Lung (tissue), 12 donors: ENCODE data around the gene EVI2A. TPM values are rescaled to one million over a fixed set of nuclear protein-coding genes. Genes with fewer than 3 reads are reported as not detected.
"Not testable (repeated sequence)": the region's sequence is repeated elsewhere in the genome, so short reads cannot be mapped to it uniquely, and the experiment has no call there.

Experiments used
- ATAC-seq: fragments of 200-7000 bp; cut with Tn5 transposase; one replicate; pipeline ENCODE4 v1.9.1; 2020; ENCODE audit warnings: moderate number of reproducible peaks; ENCODE audit not compliant: insufficient read depth, low FRiP score
- DNase-seq, 3 donors: peaks; one replicate each; pipeline ENCODE4 v3.0.0-alpha.2; 2013 to 2017
- H3K27ac ChIP-seq, 2 donors: one replicate each; pipeline ENCODE4 v1.5.1; 2013; ENCODE audit warnings: mild to moderate bottlenecking in 2 of 2, moderate library complexity in 2 of 2, control low read depth in 1 of 2, inconsistent platforms in 1 of 2, low read depth in 1 of 2, low read length in 1 of 2
- H3K27me3 ChIP-seq, 3 donors: one replicate each; pipeline ENCODE4 v1.5.1; 2013; ENCODE audit warnings: low read length in 2 of 3; ENCODE audit not compliant: control insufficient read depth in 3 of 3, insufficient read depth in 3 of 3
- H3K36me3 ChIP-seq, 4 donors: one replicate each; pipeline ENCODE4 v1.5.1; 2013; ENCODE audit warnings: low read length in 4 of 4, mild to moderate bottlenecking in 1 of 4, moderate library complexity in 1 of 4; ENCODE audit not compliant: control insufficient read depth in 4 of 4, insufficient read depth in 4 of 4
- H3K4me1 ChIP-seq, 5 donors: one replicate each; pipeline ENCODE4 v1.5.1; 2013; ENCODE audit warnings: low read length in 5 of 5, mild to moderate bottlenecking in 2 of 5, moderate library complexity in 1 of 5; ENCODE audit not compliant: control insufficient read depth in 5 of 5, insufficient read depth in 5 of 5
- H3K4me3 ChIP-seq: one replicate; pipeline ENCODE4 v1.5.1; 2013; ENCODE audit warnings: mild to moderate bottlenecking, control low read depth, moderate library complexity
- H3K9ac ChIP-seq, 2 donors: one replicate each; pipeline ENCODE4 v1.5.1; 2013; ENCODE audit warnings: low read length in 2 of 2, control low read depth in 1 of 2; ENCODE audit not compliant: insufficient read depth in 1 of 2
- H3K9me3 ChIP-seq, 4 donors: one replicate each; pipeline ENCODE4 v1.5.1; 2013; ENCODE audit warnings: low read length in 3 of 4, mild to moderate bottlenecking in 1 of 4, moderate library complexity in 1 of 4; ENCODE audit not compliant: control insufficient read depth in 4 of 4, insufficient read depth in 3 of 4
- WGBS, 2 donors: extraction: QIAGEN DNeasy Blood & Tissue Kit; methylation state at CpG; one replicate each; pipeline ENCODE4 v1.1.7; 2013; 5-methylcytosine and 5-hydroxymethylcytosine counted together
- polyA plus RNA-seq, 2 donors: library from polyadenylated mRNA; stranded (reverse); fragments of 200-250 nt; gene quantifications; one replicate each; pipeline ENCODE4 v1.2.1, GENCODE V29; 2013
- total RNA-seq, 2 donors: library from RNA; depleted of rRNA in 1 of 2; stranded (reverse); fragments of >200 nt in 1 of 2; gene quantifications; one replicate each; pipeline ENCODE4 v1.2.1, GENCODE V29; 2014 to 2021
- TF ChIP-seq, protein P1 (sequence below): IDR thresholded peaks from 2 replicates; pipeline ENCODE4 v1.5.1; 2012; ENCODE audit warnings: mild to moderate bottlenecking; ENCODE audit errors: control extremely low read depth, extremely low read depth
- donor health status: control.
- donor health status: control.
- donor health status: Bipolar disorder and iron deficiency.
- donor health status: healthy.
- donor health status: DM: yes; HTN: yes; CAD: no.

The EVI2A gene
- total and polyA plus RNA-seq, 4 donors = 8.9 to 44.9 (median 16.3) TPM

DNA sequence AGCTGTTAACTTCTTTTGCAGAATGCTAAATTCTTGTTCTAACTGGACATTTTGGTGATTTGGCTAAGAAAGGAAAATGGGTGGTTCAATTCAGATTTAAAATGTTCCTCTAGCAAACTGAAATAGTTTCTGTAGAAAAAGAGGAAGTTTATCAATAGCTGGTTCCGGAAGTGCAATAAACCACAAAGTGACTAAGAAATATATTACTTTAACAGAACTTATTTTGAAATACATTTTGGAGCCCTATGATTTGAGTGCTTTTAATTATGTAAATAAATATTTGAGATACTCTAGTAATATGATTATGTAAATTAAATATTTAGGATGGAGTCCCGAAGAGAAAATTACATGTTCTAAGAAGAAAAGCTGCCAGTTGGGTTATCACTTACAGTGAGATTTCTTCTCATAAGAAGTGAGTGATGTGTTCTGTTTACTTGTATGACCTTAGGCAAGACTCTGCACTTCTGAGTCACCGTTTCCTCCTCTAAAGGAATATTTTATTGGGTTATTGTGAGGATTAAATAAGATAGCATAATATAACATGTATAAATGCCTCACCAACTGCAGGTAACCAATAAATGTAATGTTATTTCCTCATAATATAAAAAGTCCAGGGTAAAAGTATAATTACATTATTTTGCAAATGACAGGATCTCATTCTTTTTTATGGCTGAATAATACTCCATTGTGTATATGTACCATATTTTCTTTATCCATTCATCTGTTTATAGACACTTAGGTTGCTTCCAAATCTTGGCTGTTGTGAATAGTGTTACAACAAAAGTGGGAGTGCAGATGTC, 7.2 kb downstream of the EVI2A start, which contains the start of gene EVI2B:
Gene EVI2B, minus strand, starts transcription at position 73 of the 800 bp plus-strand sequence. CDS start 8,445 bp downstream, outside the sequence.
- H3K4me1 ChIP-seq = peaks cover 0 to 4% (median 0%) of the 10 kb centered on the region in 5 donors
- no peak within 1 kb of the TSS for H3K9ac ChIP-seq
- 27 to 56% methylated on average over 3 of the region's 3 CpGs for WGBS, 2 donors
- no peaks in the 10 kb centered on the region for H3K36me3 ChIP-seq
- no peak within 1 kb of the TSS for H3K4me3 ChIP-seq
- TF ChIP-seq, protein P1, sequence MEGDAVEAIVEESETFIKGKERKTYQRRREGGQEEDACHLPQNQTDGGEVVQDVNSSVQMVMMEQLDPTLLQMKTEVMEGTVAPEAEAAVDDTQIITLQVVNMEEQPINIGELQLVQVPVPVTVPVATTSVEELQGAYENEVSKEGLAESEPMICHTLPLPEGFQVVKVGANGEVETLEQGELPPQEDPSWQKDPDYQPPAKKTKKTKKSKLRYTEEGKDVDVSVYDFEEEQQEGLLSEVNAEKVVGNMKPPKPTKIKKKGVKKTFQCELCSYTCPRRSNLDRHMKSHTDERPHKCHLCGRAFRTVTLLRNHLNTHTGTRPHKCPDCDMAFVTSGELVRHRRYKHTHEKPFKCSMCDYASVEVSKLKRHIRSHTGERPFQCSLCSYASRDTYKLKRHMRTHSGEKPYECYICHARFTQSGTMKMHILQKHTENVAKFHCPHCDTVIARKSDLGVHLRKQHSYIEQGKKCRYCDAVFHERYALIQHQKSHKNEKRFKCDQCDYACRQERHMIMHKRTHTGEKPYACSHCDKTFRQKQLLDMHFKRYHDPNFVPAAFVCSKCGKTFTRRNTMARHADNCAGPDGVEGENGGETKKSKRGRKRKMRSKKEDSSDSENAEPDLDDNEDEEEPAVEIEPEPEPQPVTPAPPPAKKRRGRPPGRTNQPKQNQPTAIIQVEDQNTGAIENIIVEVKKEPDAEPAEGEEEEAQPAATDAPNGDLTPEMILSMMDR = no peak
- H3K9me3 ChIP-seq = no peaks in the 10 kb centered on the region
- ATAC-seq (no peak), DNase-seq (peak in 1 of 3 donors; percentile 12)
- peak within 1 kb of the TSS in 1 of 2 donors; percentile 79 for H3K27ac ChIP-seq
- no peaks in the 10 kb centered on the region for H3K27me3 ChIP-seq

DNA sequence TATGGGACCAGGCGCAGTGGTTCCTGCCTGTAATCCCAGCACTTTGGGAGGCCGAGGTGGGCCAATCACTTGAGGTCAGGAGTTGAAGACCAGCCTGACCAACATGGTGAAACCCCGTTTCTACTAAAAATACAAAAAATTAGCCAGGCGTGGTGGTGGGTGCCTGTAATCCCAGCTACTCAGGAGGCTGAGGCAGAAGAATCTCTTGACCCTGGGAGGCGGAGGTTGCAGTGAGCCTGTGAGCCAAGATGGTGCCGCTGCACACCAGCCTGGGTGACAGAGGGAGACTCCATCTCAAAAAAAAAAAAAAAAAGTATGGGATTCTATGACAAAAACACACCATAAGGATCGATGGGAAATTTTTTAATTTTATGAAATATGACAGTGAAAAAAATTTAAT, 9.2 kb downstream of the EVI2A start:
- DNase-seq, ATAC-seq, H3K4me1 ChIP-seq, H3K36me3 ChIP-seq, H3K9me3 ChIP-seq, H3K27ac ChIP-seq, H3K27me3 ChIP-seq, H3K9ac ChIP-seq, H3K4me3 ChIP-seq: not testable (repeated sequence)
- WGBS, 2 donors = 46 to 57% methylated on average over 6 of the region's 7 CpGs

- Histone ChIP-seq H3K27ac (no peak overlapping the region), H3K4me3 (no peak overlapping the region)
Observed at GRCh38 chr17:31311526-31311925, 9.9 kb downstream of the EVI2A start.

DNA sequence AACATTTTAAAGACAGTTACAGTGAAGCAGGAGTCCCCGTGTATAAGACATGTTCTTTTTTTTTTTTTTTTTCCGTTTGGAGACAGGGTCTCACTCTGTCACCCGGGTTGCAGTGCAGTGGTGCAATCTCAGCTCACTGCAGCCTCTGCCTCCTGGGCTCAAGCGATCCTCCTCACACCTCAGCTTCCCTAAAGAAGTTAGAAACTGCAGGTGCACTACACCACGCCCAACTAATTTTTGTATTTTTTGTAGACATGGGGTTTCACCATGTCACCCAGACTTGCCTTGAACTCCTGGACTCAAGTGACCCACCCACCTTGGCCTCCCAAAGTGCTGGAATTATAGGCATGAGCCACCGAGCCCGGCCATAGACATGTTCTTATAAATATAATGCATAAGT, 10.5 kb downstream of the EVI2A start:
- Histone ChIP-seq H3K4me1 (no peaks in the 10 kb centered on the region), H3K4me3 (no peak overlapping the region), H3K9me3 (no peaks in the 10 kb centered on the region), H3K27me3 (no peaks in the 10 kb centered on the region), H3K36me3 (peaks cover 0 to 3% (median 0%) of the 10 kb centered on the region in 4 donors), H3K27ac (peak overlapping the region in 1 of 2 donors; percentile 47), H3K9ac (no peak overlapping the region)
- WGBS, 2 donors = 30 to 71% methylated on average over 7 of the region's 7 CpGs
- no peak for DNase-seq
- no peak for ATAC-seq
- TF ChIP-seq, protein P1 = no peak

More at GRCh38 chr17:31311526-31311925, 9.9 kb downstream of the EVI2A start:
- H3K9ac ChIP-seq = peak overlapping the region in 1 of 2 donors; percentile 11
- TF ChIP-seq, protein P1 = no peak
- no peaks in the 10 kb centered on the region for H3K27me3 ChIP-seq
- no peaks in the 10 kb centered on the region for H3K9me3 ChIP-seq
- H3K36me3 ChIP-seq = peaks cover 0 to 3% (median 0%) of the 10 kb centered on the region in 4 donors
- ATAC-seq (no peak), DNase-seq (no peak)
- H3K4me1 ChIP-seq = no peaks in the 10 kb centered on the region
- 42 to 62% methylated on average over 3 of the region's 3 CpGs for WGBS, 2 donors
